GM11168 (cell line): ENCODE measurements around the gene POU2AF2.
"Not testable (repeated sequence)": the region's sequence is repeated elsewhere in the genome, so short reads cannot be mapped to it uniquely, and the experiment has no call there.

Experiments used
- in situ Hi-C: fragments of 300-500 bp; cut with MboI; formaldehyde crosslinking; loops from one replicate; pipeline ENCODE4 v1.12.0; 2022; ENCODE audit warnings: low sequenced_read_pairs; ENCODE audit not compliant: unreplicated experiment

Gene POU2AF2

GRCh38 chr11:111253131-111253530 lies 7.6 kb downstream of the POU2AF2 start:
- in situ Hi-C loops = no loop called here

- in situ Hi-C loops = no loop called here
Measured at GRCh38 chr11:111253630-111254029, 8.1 kb downstream of the POU2AF2 start.

- in situ Hi-C loops = no loop called here
Measured at GRCh38 chr11:111258046-111258445, 12.5 kb downstream of the POU2AF2 start.

DNA sequence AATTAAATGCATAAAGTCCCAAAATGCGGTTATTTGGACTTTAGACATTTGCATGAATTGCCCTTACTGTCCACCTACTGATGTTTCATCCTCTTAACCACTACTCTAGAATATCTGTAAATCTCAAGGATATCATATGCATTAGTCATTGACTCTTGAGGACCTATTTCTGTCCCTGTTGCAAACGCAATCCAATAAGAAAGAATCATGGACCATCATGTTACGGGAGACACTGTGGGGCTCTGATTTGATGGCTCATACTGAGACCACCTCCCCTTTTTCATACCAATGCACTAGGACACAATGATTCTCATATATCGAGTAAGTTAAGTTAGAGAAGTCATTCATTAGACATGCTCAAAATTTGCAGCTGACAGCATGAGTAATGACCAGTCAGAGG lies 14.4 kb downstream of the POU2AF2 start:
- in situ Hi-C loops = no loop called here

DNA sequence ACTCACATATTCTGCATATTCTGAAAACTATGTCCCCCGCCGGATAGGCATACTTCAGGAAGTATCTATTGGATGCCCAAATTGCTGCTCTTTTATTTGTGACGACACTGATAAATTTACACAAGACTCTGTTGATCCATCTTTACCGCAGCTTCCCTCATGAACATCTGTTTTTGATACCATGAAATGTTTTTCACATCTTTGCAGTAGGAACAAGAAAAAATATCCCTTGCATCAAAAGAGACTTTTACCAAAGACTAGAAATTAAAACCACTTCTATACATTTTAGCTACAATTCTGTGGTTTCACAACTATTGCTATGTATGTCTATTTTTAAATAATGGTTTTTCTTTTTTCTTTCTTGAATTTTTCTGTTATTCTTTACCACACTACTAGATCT lies 15.3 kb downstream of the POU2AF2 start:
- in situ Hi-C loops = no loop called here

GRCh38 chr11:111264646-111265045 lies 19.1 kb downstream of the POU2AF2 start:
- in situ Hi-C loops = no loop called here

DNA sequence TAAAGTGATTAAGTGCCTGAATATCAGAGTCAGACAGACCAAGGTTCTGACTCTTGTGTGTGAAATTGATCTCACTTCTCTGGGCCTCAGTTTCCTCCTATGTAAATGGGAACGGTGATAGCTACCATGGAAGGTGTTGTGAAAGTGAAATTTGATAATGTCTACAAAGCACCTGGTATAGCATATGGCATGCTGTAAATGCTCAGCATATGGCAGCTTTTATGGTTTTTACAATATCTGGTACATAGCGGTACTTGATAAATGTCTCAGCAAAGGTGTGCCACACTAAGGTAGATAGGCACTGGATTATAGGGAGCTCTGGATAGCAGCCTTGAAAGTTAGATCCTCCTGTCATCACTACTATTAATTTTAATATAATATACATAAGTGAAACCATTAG lies 19.9 kb downstream of the POU2AF2 start:
- in situ Hi-C loops = no loop called here

DNA sequence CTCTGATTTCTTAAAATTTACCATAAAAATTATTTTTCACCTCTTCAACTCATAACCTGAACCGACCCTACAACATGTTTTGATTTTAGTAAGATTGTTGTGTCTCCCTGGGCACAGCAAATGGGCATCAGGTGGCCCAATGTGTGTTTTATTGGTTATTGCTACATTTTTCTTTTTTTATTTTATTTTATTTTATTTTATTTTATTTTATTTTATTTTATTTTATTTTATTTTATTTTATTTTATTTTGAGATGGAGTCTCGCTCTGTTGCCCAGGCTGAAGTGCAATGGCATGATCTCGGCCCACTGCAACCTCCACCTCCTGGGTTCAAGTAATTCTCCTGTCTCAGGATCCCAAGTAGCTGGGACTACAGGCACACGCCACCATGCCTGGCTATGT lies 22.8 kb downstream of the POU2AF2 start:
- in situ Hi-C loops = not testable (repeated sequence)

- in situ Hi-C loops = no loop called here
Measured at GRCh38 chr11:111269146-111269868, 23.8 kb downstream of the POU2AF2 start.

- in situ Hi-C loops = no loop called here
Measured at GRCh38 chr11:111272420-111272819, 26.9 kb downstream of the POU2AF2 start.

DNA sequence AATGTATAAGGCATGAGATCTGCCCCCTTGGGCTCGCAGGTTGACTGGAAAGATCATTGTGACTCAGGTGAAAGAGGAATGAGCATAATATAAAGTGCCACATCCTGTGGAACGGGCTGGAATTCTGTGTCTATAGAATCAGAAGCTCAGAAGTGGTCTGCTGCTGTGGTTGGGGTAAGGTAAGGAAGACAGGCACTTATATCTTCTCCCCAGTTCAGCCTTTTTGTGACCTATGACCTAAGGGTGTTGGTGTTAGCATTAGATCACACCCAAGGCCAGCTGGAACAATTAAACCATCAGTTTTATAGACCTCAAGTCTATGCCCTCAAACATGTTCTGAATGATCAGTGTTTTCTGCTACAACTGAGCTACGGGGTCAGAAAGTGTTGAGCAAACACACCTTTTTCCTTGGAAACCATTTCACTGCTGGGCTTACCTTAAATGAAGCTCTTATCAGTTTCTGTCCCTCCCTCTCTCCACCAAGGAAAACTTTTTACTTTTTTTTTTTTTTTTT lies 37.1 kb downstream of the POU2AF2 start:
- in situ Hi-C loops = loop anchor here (5.0 kb wide), 1 partner anchor 140 kb away; no protein-coding TSS in a partner anchor

- in situ Hi-C loops = loop anchor here (5.0 kb wide), 1 partner anchor 138 kb away; no protein-coding TSS in a partner anchor
Measured at GRCh38 chr11:111283945-111284481, 38.5 kb downstream of the POU2AF2 start.

DNA sequence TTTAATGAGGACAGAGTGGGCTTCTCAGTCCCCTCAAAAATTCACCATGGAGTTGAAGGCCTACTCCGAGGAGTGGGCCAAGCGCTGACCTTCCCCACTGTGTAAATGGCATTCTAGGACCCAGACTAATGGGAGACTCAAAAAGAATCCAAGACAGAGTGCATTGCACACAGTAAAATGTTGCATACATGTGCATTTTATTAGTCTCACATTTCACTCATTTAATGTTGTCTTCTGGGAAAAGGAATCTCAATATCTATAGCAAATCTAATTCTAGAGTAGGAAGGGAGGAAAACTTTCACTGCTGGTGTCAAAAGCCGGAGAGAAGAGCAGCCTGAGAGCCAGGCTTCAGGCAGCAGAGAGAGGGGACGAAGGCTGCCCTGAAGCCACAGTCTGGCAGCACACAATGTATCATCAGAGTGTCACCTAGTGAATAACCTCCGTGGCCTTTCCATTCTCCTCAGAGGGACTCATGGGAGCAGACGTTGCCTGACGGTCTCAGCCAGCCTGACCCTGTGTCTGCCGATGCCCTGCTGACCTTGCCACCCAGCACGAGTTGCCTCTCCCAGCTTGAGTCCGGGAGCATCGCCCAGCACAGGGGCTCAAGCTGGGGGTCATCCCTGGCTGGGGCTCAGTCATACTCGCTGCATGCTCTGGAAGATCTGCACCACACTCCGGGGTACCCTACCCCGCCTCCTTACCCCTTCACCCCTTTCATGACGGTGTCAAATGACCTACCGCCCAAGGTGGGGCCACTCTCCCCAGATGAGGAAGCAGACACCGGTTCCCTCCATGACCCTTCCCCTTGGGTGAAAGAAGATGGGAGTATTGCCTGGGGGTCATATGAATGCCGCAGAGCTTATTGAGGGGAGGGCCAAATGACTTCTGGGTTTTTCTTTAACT lies 39.9 kb downstream of the POU2AF2 start:
- in situ Hi-C loops = no loop called here

DNA sequence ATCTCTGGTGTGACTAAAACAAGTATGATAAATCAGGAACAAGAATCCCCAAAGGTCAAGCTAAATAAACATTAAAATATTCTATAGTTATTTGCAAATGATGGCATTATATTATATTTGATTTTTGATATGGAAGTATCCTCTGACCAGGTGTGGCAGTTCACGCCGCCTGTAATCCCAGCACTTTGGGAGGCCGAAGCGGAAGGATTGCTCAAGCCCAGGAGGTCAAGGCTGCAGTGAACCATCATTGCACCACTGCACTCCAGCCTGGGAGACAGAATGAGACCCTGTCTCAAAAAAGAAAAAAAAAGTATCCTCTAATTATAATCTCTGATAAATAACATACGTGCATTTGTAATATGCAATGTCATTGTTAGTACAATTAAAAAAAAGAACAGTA lies 46.2 kb downstream of the POU2AF2 start:
- in situ Hi-C loops = no loop called here

GRCh38 chr11:111292408-111292807 lies 46.9 kb downstream of the POU2AF2 start:
- in situ Hi-C loops = not testable (repeated sequence)

DNA sequence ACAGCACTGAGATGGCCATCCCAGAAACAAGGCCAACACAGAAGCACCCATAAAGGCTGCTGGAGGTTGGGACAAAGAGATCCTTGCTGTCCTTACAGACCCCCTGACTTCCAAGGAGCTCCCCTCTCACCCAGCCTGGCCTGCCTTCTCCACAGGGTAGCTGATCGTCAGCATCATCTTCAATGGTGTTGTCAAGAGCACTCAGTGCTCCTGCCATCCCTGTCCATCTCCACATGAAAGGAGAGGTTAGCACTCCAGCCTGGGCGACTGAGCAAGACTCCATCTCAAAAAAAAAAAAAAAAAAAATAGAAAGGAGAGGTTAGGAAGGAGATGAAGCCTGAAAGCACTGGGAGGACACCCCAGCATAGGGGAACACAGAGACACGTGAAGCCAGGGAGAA lies 50.7 kb downstream of the POU2AF2 start:
- in situ Hi-C loops = no loop called here

DNA sequence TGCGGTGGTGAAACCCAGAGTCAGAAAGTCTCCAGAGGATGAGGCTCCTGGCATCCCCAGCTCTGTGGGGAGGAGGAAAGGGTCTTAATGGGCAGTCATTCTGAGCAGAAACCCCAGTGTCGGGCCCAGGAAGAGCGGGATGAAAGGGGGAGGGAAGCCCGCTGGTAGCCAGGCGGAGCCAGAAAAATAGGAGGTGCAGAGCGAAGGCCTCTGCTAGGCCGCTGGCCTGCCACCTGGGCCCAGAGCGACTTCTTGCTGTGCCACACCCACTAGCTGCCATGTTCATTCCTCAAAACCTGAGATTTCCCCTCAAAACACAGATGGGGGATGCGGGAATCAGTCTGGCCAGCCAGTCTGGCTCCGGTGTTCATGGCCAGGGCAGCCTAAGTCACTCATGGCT lies 52.2 kb downstream of the POU2AF2 start:
- in situ Hi-C loops = no loop called here

DNA sequence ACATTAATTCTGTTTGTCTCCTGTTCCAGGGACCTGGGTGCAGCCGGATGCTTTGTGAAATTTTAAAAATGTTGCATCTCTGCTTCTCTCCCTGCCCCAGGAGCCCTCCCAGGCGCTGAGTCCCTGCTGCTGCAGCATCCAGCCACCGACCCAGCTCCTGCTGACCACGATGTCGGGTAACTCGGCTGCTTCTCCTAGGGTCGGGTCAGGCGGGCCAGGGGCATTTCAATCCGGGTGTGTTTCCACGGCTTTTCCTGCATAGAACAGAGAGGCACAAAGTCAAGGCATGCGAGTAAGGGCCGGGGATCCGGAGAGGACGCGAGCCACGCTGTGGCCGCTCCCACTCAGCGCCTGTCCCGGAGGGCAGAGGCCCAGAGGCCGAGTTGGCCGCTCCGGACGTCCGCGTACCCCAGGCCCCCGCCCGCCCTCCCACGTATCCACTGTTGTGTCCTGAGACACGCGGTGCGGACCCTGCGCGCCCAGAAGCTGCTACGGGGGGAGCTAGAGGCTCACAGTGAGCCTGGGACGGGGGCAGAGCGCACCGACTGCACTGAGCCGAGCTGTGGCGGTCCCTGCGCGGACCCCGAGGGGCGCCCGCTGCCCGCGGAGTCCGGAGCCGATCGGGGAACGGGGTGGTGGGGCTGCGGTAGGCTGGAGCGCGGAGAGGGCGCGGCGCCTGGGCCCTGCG lies 53.0 kb downstream of the POU2AF2 start, which contains the start of gene POU2AF3:
POU2AF3 (plus strand) TSS at position 134 of the 688 bp plus-strand sequence; CDS start at position 170, 36 bp downstream.
- in situ Hi-C loops = no loop called here

DNA sequence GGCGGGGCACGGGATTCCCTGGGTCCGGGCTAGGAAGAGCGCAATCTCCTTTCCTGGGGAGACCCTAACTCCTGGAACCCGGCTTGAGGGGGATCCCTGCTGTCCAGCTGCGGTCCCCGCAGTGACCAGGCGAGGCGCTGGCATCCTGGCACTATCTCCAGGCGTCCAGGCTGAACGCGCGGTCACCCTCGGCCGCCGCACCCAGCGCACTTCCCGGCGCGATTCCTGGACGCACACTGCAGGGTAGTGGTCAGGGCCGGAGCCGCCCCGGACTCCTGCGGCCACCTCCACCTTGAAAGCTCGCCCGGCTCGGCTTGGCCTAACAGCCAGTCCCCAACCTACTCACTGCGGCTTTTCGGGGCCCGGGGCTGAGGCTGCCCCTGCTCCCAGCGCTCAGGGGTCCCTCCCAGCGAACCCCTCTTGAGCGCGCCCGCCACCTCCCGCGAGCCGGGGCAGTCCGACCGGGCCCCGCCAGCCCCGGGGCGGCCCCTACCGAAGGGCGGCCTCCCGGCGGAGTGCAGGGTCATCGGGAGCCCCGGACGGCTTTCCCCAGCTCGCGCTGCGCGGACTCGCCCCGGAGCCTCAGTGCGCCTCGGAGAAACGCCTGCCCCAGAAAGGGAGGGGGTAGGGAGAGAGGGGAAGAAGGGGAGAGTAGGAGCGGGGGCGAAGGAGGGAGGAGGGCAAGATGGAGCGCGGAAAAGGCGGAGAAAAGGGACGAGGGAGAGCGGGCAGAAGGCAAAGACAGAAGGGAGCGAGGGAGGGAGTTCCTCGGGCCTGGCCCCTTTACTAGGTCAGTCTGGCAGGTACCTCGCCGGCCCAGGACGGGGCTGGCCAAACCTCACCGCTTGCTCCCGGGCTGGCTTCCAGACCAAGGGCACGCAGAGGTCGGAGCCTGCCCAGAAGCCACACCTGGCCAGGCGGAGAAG lies 53.8 kb downstream of the POU2AF2 start:
- in situ Hi-C loops = no loop called here
